PC-9 (cell line): Measurements from ENCODE around the gene GYS2.

ENCODE experiments used
- EZH2 ChIP-seq: fragments of 200-600 bp; sonication (generic); IDR thresholded peaks from 2 replicates; pipeline ENCODE4 v1.8.0; 2017; ENCODE audit warnings: antibody characterized with exemption, low read depth
- TF ChIP-seq, protein P1 (sequence below): fragments of 200-600 bp; sonication (generic); conservative IDR thresholded peaks from 2 replicates; pipeline ENCODE4 v1.6.1; 2017; ENCODE audit warnings: mixed run types, antibody characterized with exemption, mild to moderate bottlenecking, moderate library complexity

DNA sequence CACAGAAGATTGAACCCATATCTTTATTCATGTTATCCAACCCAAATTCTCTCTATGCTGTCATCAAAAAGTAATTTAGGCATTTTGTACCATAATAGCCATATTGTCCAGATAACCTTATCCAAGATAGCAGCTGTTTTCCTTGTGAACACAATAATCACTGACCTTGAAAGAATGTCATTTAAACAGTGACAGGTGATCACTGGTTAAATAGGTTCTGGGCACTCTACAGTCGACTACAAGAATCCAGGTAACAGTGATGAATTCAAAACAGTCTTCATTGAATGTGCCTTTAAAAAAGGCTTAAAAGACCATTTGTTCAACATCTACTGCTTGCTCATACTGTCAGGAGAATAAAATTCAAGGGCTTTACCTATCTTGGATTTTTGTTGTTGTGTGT lies 83.1 kb downstream of the GYS2 start:
- TF ChIP-seq, protein P1, sequence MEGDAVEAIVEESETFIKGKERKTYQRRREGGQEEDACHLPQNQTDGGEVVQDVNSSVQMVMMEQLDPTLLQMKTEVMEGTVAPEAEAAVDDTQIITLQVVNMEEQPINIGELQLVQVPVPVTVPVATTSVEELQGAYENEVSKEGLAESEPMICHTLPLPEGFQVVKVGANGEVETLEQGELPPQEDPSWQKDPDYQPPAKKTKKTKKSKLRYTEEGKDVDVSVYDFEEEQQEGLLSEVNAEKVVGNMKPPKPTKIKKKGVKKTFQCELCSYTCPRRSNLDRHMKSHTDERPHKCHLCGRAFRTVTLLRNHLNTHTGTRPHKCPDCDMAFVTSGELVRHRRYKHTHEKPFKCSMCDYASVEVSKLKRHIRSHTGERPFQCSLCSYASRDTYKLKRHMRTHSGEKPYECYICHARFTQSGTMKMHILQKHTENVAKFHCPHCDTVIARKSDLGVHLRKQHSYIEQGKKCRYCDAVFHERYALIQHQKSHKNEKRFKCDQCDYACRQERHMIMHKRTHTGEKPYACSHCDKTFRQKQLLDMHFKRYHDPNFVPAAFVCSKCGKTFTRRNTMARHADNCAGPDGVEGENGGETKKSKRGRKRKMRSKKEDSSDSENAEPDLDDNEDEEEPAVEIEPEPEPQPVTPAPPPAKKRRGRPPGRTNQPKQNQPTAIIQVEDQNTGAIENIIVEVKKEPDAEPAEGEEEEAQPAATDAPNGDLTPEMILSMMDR = no peak
- no peak for TF ChIP-seq EZH2
